OCI-LY7 (cell line): Measurements from ENCODE around the gene APCDD1. TPM values are rescaled to one million over a fixed set of nuclear protein-coding genes. Genes with fewer than 3 reads are reported as not detected.

Experiments used
- BruUV-seq: library from RNA; stranded (reverse); fragments of 400-500 nt; replicated peaks from 2 replicates; lab custom pipeline; 2021; lab: Mats Ljungman, UMichigan
- CTCF ChIA-PET: fragments of 300-600 bp; sonication (Branson Sonifier 250); formaldehyde crosslinking; loops from one replicate; lab custom pipeline; 2022; ENCODE audit warnings: antibody characterized with exemption; ENCODE audit not compliant: unreplicated experiment; lab: Charles Lee
- POLR2A ChIA-PET: fragments of 300-600 bp; sonication (Branson Sonifier 250); formaldehyde crosslinking; loops from one replicate; lab custom pipeline; 2022; ENCODE audit warnings: antibody characterized with exemption; lab: Charles Lee
- DNase-seq: peaks from one replicate; pipeline ENCODE4 v3.0.0-alpha.2; 2015; ENCODE audit warnings: low spot score
- H2AFZ ChIP-seq: fragments of 200-600 bp; sonication (generic), shearing (Covaris generic); 2 replicates; pipeline ENCODE4 v1.6.1; 2014; ENCODE audit warnings: mild to moderate bottlenecking, antibody characterized with exemption, low read length, moderate library complexity
- H3K27ac ChIP-seq: fragments of 200-600 bp; sonication (generic); 2 replicates; pipeline ENCODE4 v1.5.1; 2014; ENCODE audit warnings: mixed run types, low read depth, mild to moderate bottlenecking, moderate library complexity, low read length, inconsistent platforms; ENCODE audit not compliant: poor library complexity, severe bottlenecking
- H3K36me3 ChIP-seq: fragments of 200-600 bp; sonication (generic); 2 replicates; pipeline ENCODE4 v1.6.1; 2014; ENCODE audit warnings: mild to moderate bottlenecking, antibody characterized with exemption, low read length, moderate library complexity, mixed read lengths; ENCODE audit not compliant: insufficient read depth
- H3K4me1 ChIP-seq: fragments of 200-600 bp; sonication (generic); 2 replicates; pipeline ENCODE4 v1.5.1; 2014; ENCODE audit warnings: mild to moderate bottlenecking, low read length; ENCODE audit not compliant: insufficient read depth, poor library complexity, severe bottlenecking
- H3K4me2 ChIP-seq: fragments of 200-600 bp; sonication (generic); 2 replicates; pipeline ENCODE4 v1.6.1; 2014; ENCODE audit warnings: mild to moderate bottlenecking, low read length
- H3K4me3 ChIP-seq: fragments of 200-600 bp; sonication (generic); 2 replicates; pipeline ENCODE4 v1.5.1; 2014; ENCODE audit warnings: mild to moderate bottlenecking, low read depth, low read length; ENCODE audit not compliant: poor library complexity, severe bottlenecking
- H3K79me2 ChIP-seq: fragments of 200-600 bp; sonication (generic); 2 replicates; pipeline ENCODE4 v1.6.1; 2016; ENCODE audit warnings: low read depth, mild to moderate bottlenecking, low read length, moderate library complexity, mixed read lengths; ENCODE audit not compliant: insufficient read depth
- H3K9me2 ChIP-seq: fragments of 200-600 bp; sonication (generic); 2 replicates; pipeline ENCODE4 v1.6.1; 2016; ENCODE audit warnings: mild to moderate bottlenecking, low read length, mixed read lengths; ENCODE audit not compliant: insufficient read depth
- H3K9me3 ChIP-seq: fragments of 200-600 bp; sonication (generic); 2 replicates; pipeline ENCODE4 v1.6.1; 2014; ENCODE audit warnings: mild to moderate bottlenecking, mixed run types, low read length, mixed read lengths
- H4K20me1 ChIP-seq: fragments of 200-600 bp; sonication (generic); 2 replicates; pipeline ENCODE4 v1.6.1; 2014; ENCODE audit warnings: mild to moderate bottlenecking, antibody characterized with exemption, low read length, moderate library complexity, mixed read lengths; ENCODE audit not compliant: insufficient read depth
- EZH2phosphoT487 ChIP-seq: fragments of 200-600 bp; sonication (generic); IDR thresholded peaks from 2 replicates; pipeline ENCODE4 v1.6.1; 2018; ENCODE audit warnings: low read depth, borderline replicate concordance, mild to moderate bottlenecking, mixed run types, antibody characterized with exemption, low read length, moderate library complexity, mixed read lengths
- intact Hi-C: fragments of 100-400 bp; cut with micrococcal nuclease; formaldehyde crosslinking; loops from one replicate; pipeline ENCODE4 v1.10.0; 2022; ENCODE audit not compliant: unreplicated experiment
- total RNA-seq, 2 experiments: library from RNA; depleted of rRNA in 1 of 2; stranded (reverse); fragments of >200 nt in 1 of 2; shearing (Covaris generic) in 1 of 2; gene quantifications; 2 replicates each; pipeline ENCODE4 v1.2.3, GENCODE V29; 2014 to 2022
- TF ChIP-seq, protein P1 (sequence below): fragments of 200-600 bp; sonication (generic); conservative IDR thresholded peaks from 2 replicates; pipeline ENCODE4 v1.5.1; 2014; ENCODE audit warnings: mild to moderate bottlenecking, antibody characterized with exemption, low read length, moderate library complexity, mixed read lengths

APCDD1 gene
- total RNA-seq, 2 experiments from 2014 or later = not detected

DNA sequence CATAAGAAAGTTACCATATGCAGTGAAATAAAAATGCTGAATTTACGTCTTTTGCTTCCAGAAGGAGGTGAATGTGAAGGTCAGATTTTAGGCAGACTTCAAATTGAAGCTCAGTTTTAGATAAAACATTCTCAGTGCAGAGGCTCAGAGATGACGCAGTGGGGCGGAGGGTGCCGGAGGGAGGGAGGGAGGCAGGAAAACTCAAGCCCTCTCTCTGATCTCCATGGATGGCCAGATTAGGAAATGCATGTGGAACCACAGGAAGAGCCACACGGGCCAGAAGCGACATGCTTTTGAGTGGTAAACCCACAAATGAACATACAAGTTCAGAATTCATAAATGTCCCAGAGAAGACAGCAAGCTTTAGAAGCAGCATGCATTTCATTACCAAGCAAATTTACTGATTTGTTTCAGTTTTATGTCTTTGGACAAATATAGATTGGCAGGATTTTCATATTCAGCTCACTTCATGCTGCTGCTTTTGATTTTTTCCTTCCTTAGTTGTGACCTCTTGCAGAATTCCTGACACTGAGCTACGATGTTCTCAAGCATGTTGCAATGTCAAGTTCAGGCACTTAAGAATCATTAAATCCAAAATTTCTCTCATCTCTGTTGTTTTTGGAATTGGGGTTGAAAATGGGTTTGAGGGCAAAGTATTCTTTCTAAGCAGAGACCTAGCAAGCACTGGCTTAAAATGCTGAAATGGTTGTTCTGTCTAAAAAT is 29.7 kb upstream of the APCDD1 start:
- no peak for DNase-seq
- Histone ChIP-seq H3K4me3 (no peak overlapping the region), H3K36me3 (no peaks in the 10 kb centered on the region), H3K9me2 (no peaks in the 10 kb centered on the region), H4K20me1 (no peaks in the 10 kb centered on the region), H3K9me3 (no peaks in the 10 kb centered on the region), H3K27ac (no peak overlapping the region), H3K79me2 (no peaks in the 10 kb centered on the region), H2AFZ (no peak overlapping the region), H3K4me1 (no peaks in the 10 kb centered on the region), H3K4me2 (no peak overlapping the region)
- TF ChIP-seq, protein P1, sequence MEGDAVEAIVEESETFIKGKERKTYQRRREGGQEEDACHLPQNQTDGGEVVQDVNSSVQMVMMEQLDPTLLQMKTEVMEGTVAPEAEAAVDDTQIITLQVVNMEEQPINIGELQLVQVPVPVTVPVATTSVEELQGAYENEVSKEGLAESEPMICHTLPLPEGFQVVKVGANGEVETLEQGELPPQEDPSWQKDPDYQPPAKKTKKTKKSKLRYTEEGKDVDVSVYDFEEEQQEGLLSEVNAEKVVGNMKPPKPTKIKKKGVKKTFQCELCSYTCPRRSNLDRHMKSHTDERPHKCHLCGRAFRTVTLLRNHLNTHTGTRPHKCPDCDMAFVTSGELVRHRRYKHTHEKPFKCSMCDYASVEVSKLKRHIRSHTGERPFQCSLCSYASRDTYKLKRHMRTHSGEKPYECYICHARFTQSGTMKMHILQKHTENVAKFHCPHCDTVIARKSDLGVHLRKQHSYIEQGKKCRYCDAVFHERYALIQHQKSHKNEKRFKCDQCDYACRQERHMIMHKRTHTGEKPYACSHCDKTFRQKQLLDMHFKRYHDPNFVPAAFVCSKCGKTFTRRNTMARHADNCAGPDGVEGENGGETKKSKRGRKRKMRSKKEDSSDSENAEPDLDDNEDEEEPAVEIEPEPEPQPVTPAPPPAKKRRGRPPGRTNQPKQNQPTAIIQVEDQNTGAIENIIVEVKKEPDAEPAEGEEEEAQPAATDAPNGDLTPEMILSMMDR = no peak
- TF ChIP-seq EZH2phosphoT487 = no peak
- intact Hi-C loops = no loop called here
- BruUV-seq = no TSS peak
- POLR2A ChIA-PET = no interaction called here
- CTCF ChIA-PET = no interaction called here

DNA sequence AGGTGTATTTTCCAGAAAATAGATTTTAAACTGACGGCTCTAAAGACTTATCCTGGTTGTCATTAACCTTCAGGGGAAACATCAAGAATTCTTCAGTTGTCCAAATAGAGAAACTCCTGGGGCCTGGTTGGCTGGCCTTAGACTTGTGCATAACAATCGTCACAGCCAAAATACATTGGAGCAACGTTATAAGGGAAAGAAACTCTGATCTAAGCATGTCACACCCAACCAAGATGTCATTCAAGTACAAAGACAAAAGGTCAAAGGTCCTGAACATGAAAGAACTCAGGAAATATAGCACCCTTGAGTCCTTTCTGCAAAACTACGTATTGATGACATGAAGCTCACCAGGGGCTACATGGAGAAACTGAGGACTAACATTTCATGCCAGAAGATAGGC is 23.8 kb upstream of the APCDD1 start:
- ChIA-PET POLR2A (no interaction called here), CTCF (no interaction called here)
- H3K4me2 ChIP-seq = no peak overlapping the region
- no peaks in the 10 kb centered on the region for H4K20me1 ChIP-seq
- no peaks in the 10 kb centered on the region for H3K36me3 ChIP-seq
- no peaks in the 10 kb centered on the region for H3K9me3 ChIP-seq
- DNase-seq = no peak
- no peaks in the 10 kb centered on the region for H3K9me2 ChIP-seq
- TF ChIP-seq EZH2phosphoT487 = no peak
- TF ChIP-seq, protein P1 = no peak
- BruUV-seq = no TSS peak
- intact Hi-C loops = no loop called here
- no peak overlapping the region for H2AFZ ChIP-seq
- H3K27ac ChIP-seq = no peak overlapping the region
- no peak overlapping the region for H3K4me3 ChIP-seq
- H3K79me2 ChIP-seq = no peaks in the 10 kb centered on the region
- no peaks in the 10 kb centered on the region for H3K4me1 ChIP-seq

DNA sequence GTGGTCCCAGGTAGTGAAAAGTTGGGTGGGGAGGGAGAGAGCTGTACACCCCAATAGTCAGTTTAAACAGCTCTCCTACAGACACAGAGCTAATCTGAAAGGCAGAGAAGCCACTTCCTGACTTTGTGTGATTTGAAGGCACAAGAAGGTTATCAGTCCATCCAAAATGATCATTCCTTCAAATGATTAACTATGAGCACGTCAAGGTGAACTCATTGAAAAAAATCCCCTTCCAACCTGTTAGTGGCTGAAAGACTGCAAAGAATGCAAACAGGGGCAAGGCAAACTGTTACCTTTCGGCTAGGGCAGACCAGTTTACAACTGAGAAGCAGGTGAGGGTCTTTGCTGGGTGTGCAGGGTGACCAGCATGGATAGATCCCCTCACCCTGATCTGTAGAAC is 22.8 kb upstream of the APCDD1 start:
- H3K4me3 ChIP-seq = no peak overlapping the region
- no peak for TF ChIP-seq EZH2phosphoT487
- TF ChIP-seq, protein P1 = no peak
- no peaks in the 10 kb centered on the region for H4K20me1 ChIP-seq
- ChIA-PET CTCF (no interaction called here), POLR2A (no interaction called here)
- no peak overlapping the region for H3K27ac ChIP-seq
- no peaks in the 10 kb centered on the region for H3K79me2 ChIP-seq
- no peak overlapping the region for H2AFZ ChIP-seq
- no peak for DNase-seq
- no peaks in the 10 kb centered on the region for H3K9me3 ChIP-seq
- H3K9me2 ChIP-seq = no peaks in the 10 kb centered on the region
- intact Hi-C loops = no loop called here
- H3K36me3 ChIP-seq = no peaks in the 10 kb centered on the region
- no TSS peak for BruUV-seq
- no peak overlapping the region for H3K4me2 ChIP-seq
- no peaks in the 10 kb centered on the region for H3K4me1 ChIP-seq
